NCI-H2196 (cell line): ENCODE data around the gene CPXCR1.
"Not testable (repeated sequence)": the region's sequence is repeated elsewhere in the genome, so short reads cannot be mapped to it uniquely, and the experiment has no call there.

ENCODE experiments used
- DNase-seq: peaks from one replicate; lab custom pipeline; 2025; ENCODE audit not compliant: unreplicated experiment; lab: John Stamatoyannopoulos, UW

The CPXCR1 gene

GRCh38 chrX:88746925-88747324 lies at the start of gene CPXCR1:
CPXCR1 (plus strand) TSS chrX:88747225; CDS start chrX:88753415, 6,190 bp downstream.
- no peak for DNase-seq

- no peak for DNase-seq
These were observed 11.2 kb upstream of the CPXCR1 start for GRCh38 chrX:88735835-88736234.

GRCh38 chrX:88746215-88746614 lies 810 bp upstream of the CPXCR1 start:
- DNase-seq = not testable (repeated sequence)

DNA sequence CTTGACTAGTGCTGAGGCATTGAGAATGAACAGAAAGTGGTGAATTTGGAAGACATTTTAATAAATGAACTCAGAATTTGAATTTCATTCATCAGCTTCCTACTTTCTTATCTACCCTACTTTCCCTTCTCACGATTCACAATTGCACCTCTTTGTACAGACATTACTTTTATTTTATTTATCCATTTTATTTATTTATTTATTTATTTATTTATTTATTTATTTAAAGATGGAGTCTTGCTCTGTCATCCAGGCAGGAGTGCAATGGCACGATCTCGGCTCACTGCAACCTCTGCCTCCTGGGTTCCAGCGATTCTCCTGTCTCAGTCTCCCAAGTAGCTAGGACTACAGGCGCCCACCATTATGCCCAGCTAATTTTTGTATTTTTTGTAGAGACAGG lies 5.3 kb downstream of the CPXCR1 start:
- not testable (repeated sequence) for DNase-seq

DNA sequence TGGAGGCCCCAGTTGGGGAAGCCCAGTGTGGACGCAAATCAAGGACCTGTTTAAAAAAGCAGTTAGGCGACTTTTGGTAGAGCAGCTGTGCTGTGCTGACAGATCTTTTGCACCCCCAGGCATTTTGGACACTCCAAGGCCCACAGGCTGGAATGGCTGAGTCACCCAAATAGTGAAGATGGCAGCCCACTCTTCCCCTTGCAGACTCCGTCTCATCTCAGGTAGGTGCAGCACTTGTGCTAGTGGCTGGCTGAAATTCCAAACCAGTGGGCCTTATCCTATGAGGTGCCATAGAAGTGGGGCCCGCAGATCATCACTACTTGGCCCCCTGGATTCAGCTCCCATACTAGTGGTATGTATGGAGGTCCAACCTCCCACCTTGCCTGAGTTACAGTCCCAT lies 42.8 kb downstream of the CPXCR1 start:
- no peak for DNase-seq
